WERI-Rb-1 (cell line): ENCODE measurements around the gene ST3GAL3.
A peak's percentile ranks its signal among the peaks of the same experiment; 100 is the strongest.

ENCODE experiments used
- DNase-seq: peaks from one replicate; pipeline ENCODE4 v3.0.0-alpha.2; 2020
- H3K27ac ChIP-seq: fragments of 250-450 bp; sonication (Bioruptor Pico); 2 replicates; pipeline ENCODE4 v1.5.1; 2020; ENCODE audit warnings: mild to moderate bottlenecking, moderate library complexity
- H3K27me3 ChIP-seq: fragments of 250-450 bp; sonication (Bioruptor Pico); 2 replicates; pipeline ENCODE4 v1.5.1; 2021; ENCODE audit warnings: mild to moderate bottlenecking, low read depth, moderate library complexity; ENCODE audit not compliant: insufficient read depth, severe bottlenecking
- H3K36me3 ChIP-seq: fragments of 250-450 bp; sonication (Bioruptor Pico); 2 replicates; pipeline ENCODE4 v1.5.1; 2020; ENCODE audit warnings: mild to moderate bottlenecking, moderate library complexity
- H3K4me3 ChIP-seq: 2 replicates; pipeline ENCODE4 v1.5.1; 2011; ENCODE audit warnings: low read depth, mild to moderate bottlenecking, control low read depth, low read length
- H3K9me3 ChIP-seq: fragments of 250-450 bp; sonication (Bioruptor Pico); 2 replicates; pipeline ENCODE4 v1.5.1; 2021; ENCODE audit warnings: mild to moderate bottlenecking, moderate library complexity; ENCODE audit not compliant: severe bottlenecking
- CTCF ChIP-seq: IDR thresholded peaks from 2 replicates; pipeline ENCODE4 v1.5.1; 2011; ENCODE audit warnings: low read depth, mild to moderate bottlenecking, control low read depth, inconsistent platforms, low read length

Gene ST3GAL3

GRCh38 chr1:43949678-43950077, 242.3 kb downstream of the ST3GAL3 start:
- TF ChIP-seq CTCF = no peak
- no peaks in the 10 kb centered on the region for H3K27me3 ChIP-seq
- H3K4me3 ChIP-seq = no peak overlapping the region
- no peaks in the 10 kb centered on the region for H3K9me3 ChIP-seq
- H3K36me3 ChIP-seq = peaks cover 14% of the 10 kb centered on the region
- DNase-seq = no peak
- no peak overlapping the region; the same call in 1 of the 2 replicates for H3K27ac ChIP-seq

DNA sequence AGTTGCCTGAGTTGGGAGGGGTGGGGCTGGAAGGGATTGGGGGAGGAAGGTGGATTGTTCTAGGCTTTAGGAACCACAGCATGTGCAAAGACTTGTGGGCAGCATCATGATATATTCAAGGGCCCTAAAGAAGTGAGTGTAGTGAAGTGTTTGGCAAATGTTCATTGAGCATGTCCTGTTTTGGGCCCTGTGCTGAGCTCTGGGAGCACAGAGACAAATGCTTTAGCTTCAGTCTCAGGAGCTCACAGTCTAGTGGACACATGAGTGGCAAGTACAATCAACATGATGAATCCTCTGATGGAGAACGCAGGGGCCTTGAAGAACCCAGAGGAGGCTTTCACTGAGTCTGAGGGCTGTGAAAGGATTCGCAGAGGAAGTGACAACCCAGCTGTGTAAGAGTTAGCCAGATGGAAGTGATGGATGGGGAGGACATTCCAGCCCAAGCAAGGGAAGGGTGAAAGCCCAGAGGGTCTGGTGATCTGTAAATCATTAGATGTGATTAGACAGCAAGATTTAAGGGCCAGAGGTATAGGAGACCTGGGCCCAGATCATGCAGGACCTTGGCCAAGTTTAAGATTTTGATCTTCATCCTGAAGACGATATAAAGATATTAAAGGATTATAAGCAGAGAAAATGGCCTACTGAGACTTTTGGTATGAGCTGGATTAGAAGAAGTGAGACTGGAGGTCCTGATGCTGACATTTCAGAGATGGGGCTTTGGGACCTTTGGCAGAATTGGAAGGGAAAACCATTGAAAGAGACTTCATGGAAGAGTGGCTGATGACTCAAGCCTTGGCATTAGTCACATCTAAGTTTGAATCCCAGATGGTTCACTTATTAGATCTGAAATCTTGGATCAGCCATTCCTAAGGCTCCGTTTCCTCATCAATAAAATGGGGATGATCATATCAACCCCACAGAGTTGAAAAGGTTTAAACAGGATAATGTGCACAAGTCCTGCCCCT, 244.0 kb downstream of the ST3GAL3 start:
- Histone ChIP-seq H3K36me3 (peaks cover 19% of the 10 kb centered on the region), H3K4me3 (no peak overlapping the region), H3K9me3 (no peaks in the 10 kb centered on the region), H3K27ac (peak overlapping the region; percentile 56), H3K27me3 (no peaks in the 10 kb centered on the region)
- DNase-seq = no peak
- TF ChIP-seq CTCF = no peak

DNA sequence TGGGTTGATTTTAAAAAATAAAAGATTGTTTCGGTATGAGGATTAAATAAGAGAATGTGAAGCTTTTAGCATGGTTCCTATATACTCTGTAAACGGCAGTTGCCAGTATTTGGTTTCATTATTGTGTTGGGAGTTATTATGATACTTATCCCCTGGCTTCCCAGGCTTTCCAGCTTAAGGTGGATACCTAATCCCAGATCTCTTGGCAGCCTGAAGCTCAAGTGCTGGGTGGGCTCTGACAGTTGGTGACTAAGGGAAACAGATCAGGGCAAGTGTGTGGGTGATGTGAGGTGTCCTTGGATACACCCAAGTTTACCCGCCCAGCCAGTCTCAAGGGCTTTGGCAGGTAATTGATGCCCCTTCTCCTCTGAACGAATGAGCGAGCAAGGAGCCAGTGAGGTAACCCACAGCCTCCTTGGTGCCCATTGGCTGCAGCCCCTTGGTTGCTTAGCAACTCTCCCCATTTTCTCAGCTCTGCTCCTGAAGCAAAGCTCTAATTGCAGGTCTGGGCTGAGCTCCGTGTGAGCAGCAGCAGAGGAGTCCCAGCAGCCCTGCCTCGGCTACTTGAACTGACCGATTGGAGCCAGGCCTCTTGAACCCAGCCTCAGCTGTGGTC, 245.5 kb downstream of the ST3GAL3 start:
- TF ChIP-seq CTCF = no peak
- Histone ChIP-seq H3K27ac (peak overlapping the region; percentile 79), H3K9me3 (no peaks in the 10 kb centered on the region), H3K36me3 (peaks cover 34% of the 10 kb centered on the region), H3K4me3 (peak overlapping the region; percentile 29), H3K27me3 (no peaks in the 10 kb centered on the region)
- peak; percentile 97 for DNase-seq

DNA sequence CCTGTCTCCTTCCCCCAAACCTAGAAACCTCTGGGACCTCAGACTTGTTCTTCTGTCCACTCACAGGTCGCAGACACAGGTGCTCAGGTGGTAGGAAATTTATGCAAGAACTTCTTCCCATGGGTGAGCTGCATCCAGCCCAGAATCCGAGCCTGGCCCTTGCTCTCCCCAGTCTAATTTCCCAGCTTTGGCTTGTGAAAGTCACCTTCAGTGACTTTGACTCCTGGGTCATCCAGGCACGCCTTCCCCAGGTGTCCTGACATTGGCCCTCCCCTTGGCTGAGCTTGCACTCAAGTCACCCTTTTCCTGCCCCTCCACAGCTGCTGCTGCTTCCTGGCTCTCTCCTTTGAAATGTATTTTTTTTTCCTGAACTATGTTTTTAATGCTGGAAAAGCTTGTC, 246.0 kb downstream of the ST3GAL3 start:
- no peaks in the 10 kb centered on the region for H3K9me3 ChIP-seq
- peak; percentile 38 for DNase-seq
- peak overlapping the region; percentile 79 for H3K27ac ChIP-seq
- peaks cover 39% of the 10 kb centered on the region for H3K36me3 ChIP-seq
- TF ChIP-seq CTCF = no peak
- H3K27me3 ChIP-seq = no peaks in the 10 kb centered on the region
- peak overlapping the region; percentile 29 for H3K4me3 ChIP-seq

- no peaks in the 10 kb centered on the region for H3K27me3 ChIP-seq
- no peaks in the 10 kb centered on the region for H3K9me3 ChIP-seq
- H3K27ac ChIP-seq = peak overlapping the region; percentile 79
- H3K4me3 ChIP-seq = no peak overlapping the region
- H3K36me3 ChIP-seq = peaks cover 46% of the 10 kb centered on the region
- DNase-seq = no peak
- TF ChIP-seq CTCF = no peak
These were observed 246.7 kb downstream of the ST3GAL3 start for GRCh38 chr1:43954036-43954435.
